ENCODE data around the gene CCR3.

CCR3 gene

GRCh38 chr3:46200790-46201189 is 41.5 kb upstream of the CCR3 start:
- no peaks in the 10 kb centered on the region for H3K27me3 ChIP-seq (ENCODE audit: low read length)

DNA sequence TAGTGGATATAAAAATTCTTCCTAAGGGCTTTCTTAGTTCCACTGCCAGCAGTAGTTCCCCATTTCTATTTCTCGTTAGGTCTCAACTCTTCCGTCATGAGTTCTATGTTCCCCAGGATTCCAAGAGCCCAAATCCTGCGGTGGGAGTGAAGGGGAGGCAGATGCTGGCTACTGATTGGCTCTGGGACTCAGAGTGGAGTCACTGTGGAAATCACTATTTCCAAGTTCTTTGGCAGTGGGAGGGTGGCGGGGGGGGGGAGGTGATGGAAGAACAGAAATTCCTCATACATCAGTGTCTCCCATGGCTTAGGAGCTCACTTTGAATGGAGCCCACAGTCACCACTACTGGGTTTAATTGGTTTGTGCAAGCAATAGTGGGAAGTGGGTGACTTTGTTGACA is 39.7 kb upstream of the CCR3 start:
- no peaks in the 10 kb centered on the region for H3K9me3 ChIP-seq (ENCODE audit: insufficient read depth, low read length)
- H3K4me2 ChIP-seq (ENCODE audit: low read depth, low read length, poor library complexity, severe bottlenecking), result no peak overlapping the region
- no peaks in the 10 kb centered on the region for H3K79me2 ChIP-seq (ENCODE audit: insufficient read depth, low read length)

More at GRCh38 chr3:46200790-46201189, 41.5 kb upstream of the CCR3 start:
- Histone ChIP-seq H3K4me2 (ENCODE audit: low read depth, low read length, poor library complexity, severe bottlenecking) (no peak overlapping the region), H4K20me1 (ENCODE audit: low read depth, low read length) (no peaks in the 10 kb centered on the region), H3K4me3 (ENCODE audit: insufficient read depth, low read length, poor library complexity, severe bottlenecking) (no peak overlapping the region), H3F3A (ENCODE audit: insufficient read depth) (no peaks in the 10 kb centered on the region), H3K9me2 (replicated peaks; ENCODE audit: insufficient read depth, low read length) (no peaks in the 10 kb centered on the region), H3K9me3 (ENCODE audit: insufficient read depth, low read length) (no peaks in the 10 kb centered on the region), H3K9ac (ENCODE audit: low read length) (no peak overlapping the region), H2AFZ (ENCODE audit: low read depth, low read length, severe bottlenecking) (no peak overlapping the region), H3K36me3 (ENCODE audit: low read length) (no peaks in the 10 kb centered on the region), H3K79me2 (ENCODE audit: insufficient read depth, low read length) (no peaks in the 10 kb centered on the region), H3K27ac (ENCODE audit: low read depth, low read length) (no peak overlapping the region)
- TF ChIP-seq, protein P1, sequence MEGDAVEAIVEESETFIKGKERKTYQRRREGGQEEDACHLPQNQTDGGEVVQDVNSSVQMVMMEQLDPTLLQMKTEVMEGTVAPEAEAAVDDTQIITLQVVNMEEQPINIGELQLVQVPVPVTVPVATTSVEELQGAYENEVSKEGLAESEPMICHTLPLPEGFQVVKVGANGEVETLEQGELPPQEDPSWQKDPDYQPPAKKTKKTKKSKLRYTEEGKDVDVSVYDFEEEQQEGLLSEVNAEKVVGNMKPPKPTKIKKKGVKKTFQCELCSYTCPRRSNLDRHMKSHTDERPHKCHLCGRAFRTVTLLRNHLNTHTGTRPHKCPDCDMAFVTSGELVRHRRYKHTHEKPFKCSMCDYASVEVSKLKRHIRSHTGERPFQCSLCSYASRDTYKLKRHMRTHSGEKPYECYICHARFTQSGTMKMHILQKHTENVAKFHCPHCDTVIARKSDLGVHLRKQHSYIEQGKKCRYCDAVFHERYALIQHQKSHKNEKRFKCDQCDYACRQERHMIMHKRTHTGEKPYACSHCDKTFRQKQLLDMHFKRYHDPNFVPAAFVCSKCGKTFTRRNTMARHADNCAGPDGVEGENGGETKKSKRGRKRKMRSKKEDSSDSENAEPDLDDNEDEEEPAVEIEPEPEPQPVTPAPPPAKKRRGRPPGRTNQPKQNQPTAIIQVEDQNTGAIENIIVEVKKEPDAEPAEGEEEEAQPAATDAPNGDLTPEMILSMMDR (IDR thresholded peaks at IDR 0.05; ENCODE audit: insufficient read depth, low read length, poor library complexity, severe bottlenecking), result no peak
- TF ChIP-seq EZH2phosphoT487 (conservative IDR thresholded peaks at IDR 0.05; ENCODE audit: low read length), result no peak

GRCh38 chr3:46203681-46204080 is 38.6 kb upstream of the CCR3 start:
- Histone ChIP-seq H3K27me3 (ENCODE audit: low read length) (no peaks in the 10 kb centered on the region), H3K4me2 (ENCODE audit: low read depth, low read length, poor library complexity, severe bottlenecking) (no peak overlapping the region), H3K79me2 (ENCODE audit: insufficient read depth, low read length) (no peaks in the 10 kb centered on the region), H3F3A (ENCODE audit: insufficient read depth) (no peaks in the 10 kb centered on the region), H3K9ac (ENCODE audit: low read length) (no peak overlapping the region), H3K9me2 (replicated peaks; ENCODE audit: insufficient read depth, low read length) (no peaks in the 10 kb centered on the region), H3K9me3 (ENCODE audit: insufficient read depth, low read length) (no peaks in the 10 kb centered on the region), H2AFZ (ENCODE audit: low read depth, low read length, severe bottlenecking) (no peak overlapping the region), H4K20me1 (ENCODE audit: low read depth, low read length) (no peaks in the 10 kb centered on the region), H3K27ac (ENCODE audit: low read depth, low read length) (no peak overlapping the region), H3K4me3 (ENCODE audit: insufficient read depth, low read length, poor library complexity, severe bottlenecking) (no peak overlapping the region), H3K36me3 (ENCODE audit: low read length) (no peaks in the 10 kb centered on the region)
- TF ChIP-seq EZH2phosphoT487 (conservative IDR thresholded peaks at IDR 0.05; ENCODE audit: low read length), result no peak
- TF ChIP-seq, protein P1 (IDR thresholded peaks at IDR 0.05; ENCODE audit: insufficient read depth, low read length, poor library complexity, severe bottlenecking), result no peak

More for the DNA sequence above, 39.7 kb upstream of the CCR3 start:
- no peak overlapping the region for H3K27ac ChIP-seq (ENCODE audit: low read depth, low read length)
- no peak overlapping the region for H3K4me3 ChIP-seq (ENCODE audit: insufficient read depth, low read length, poor library complexity, severe bottlenecking)
- H3K9me2 ChIP-seq (replicated peaks; ENCODE audit: insufficient read depth, low read length), result no peaks in the 10 kb centered on the region
- H4K20me1 ChIP-seq (ENCODE audit: low read depth, low read length), result no peaks in the 10 kb centered on the region
- no peaks in the 10 kb centered on the region for H3F3A ChIP-seq (ENCODE audit: insufficient read depth)
- no peaks in the 10 kb centered on the region for H3K27me3 ChIP-seq (ENCODE audit: low read length)
- H3K9ac ChIP-seq (ENCODE audit: low read length), result no peak overlapping the region
- no peak overlapping the region for H2AFZ ChIP-seq (ENCODE audit: low read depth, low read length, severe bottlenecking)
- H3K36me3 ChIP-seq (ENCODE audit: low read length), result no peaks in the 10 kb centered on the region
- TF ChIP-seq, protein P1 (IDR thresholded peaks at IDR 0.05; ENCODE audit: insufficient read depth, low read length, poor library complexity, severe bottlenecking), result no peak
- no peak for TF ChIP-seq EZH2phosphoT487 (conservative IDR thresholded peaks at IDR 0.05; ENCODE audit: low read length)
